GM12873 (cell line): ENCODE results near the gene TTC5.

Source experiments
- TF ChIP-seq, protein P1 (sequence below): IDR thresholded peaks from 2 replicates; pipeline ENCODE4 v1.5.1; 2012; ENCODE audit warnings: low read depth, mild to moderate bottlenecking, moderate library complexity, low read length, control low read depth; ENCODE audit not compliant: insufficient read depth; ENCODE audit errors: missing control alignments

The TTC5 gene, protein sequence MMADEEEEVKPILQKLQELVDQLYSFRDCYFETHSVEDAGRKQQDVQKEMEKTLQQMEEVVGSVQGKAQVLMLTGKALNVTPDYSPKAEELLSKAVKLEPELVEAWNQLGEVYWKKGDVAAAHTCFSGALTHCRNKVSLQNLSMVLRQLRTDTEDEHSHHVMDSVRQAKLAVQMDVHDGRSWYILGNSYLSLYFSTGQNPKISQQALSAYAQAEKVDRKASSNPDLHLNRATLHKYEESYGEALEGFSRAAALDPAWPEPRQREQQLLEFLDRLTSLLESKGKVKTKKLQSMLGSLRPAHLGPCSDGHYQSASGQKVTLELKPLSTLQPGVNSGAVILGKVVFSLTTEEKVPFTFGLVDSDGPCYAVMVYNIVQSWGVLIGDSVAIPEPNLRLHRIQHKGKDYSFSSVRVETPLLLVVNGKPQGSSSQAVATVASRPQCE

DNA sequence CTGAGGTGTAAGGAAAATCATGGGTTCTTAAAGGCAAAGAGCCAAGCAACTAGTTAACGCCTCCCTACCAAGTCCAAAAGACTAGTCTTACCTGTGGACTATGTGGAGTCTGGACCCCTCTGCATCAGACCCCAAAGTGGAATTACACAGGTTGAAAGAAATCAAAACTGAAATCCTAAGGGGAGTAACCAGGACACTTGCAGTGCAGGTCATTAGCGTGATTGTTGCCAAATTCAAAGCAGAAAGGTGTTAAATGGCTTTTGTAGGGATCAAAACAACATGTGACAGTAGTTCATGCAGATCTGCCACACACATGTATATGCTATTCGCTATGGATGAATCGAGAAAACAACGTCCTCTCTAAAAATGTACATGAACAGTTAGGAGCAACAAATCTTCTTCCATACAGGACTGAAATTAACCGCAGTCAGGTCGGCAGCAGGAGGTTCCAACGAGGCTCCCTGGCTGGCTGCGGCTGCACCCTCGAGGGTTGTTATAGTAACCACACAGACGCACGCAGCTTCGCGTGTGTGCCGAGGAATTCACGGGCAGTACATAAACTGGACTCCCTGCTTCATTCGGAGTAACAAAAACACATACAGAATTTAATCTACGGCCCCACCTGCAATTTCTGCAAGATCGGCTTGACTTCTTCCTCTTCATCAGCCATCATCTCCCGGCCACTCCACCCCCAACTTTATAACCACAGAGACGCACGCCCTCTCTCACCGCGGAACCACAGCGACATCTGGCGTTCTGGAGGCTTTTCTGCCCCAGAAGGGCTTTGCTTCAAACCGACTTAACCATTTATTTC is at the start of gene TTC5:
TSS of gene TTC5 (minus strand) at position 687 of the 814 bp plus-strand sequence. CDS start at position 673, 14 bp downstream.
- TF ChIP-seq, protein P1, sequence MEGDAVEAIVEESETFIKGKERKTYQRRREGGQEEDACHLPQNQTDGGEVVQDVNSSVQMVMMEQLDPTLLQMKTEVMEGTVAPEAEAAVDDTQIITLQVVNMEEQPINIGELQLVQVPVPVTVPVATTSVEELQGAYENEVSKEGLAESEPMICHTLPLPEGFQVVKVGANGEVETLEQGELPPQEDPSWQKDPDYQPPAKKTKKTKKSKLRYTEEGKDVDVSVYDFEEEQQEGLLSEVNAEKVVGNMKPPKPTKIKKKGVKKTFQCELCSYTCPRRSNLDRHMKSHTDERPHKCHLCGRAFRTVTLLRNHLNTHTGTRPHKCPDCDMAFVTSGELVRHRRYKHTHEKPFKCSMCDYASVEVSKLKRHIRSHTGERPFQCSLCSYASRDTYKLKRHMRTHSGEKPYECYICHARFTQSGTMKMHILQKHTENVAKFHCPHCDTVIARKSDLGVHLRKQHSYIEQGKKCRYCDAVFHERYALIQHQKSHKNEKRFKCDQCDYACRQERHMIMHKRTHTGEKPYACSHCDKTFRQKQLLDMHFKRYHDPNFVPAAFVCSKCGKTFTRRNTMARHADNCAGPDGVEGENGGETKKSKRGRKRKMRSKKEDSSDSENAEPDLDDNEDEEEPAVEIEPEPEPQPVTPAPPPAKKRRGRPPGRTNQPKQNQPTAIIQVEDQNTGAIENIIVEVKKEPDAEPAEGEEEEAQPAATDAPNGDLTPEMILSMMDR = peak; percentile 92

- TF ChIP-seq, protein P1 = peak; percentile 14
Observed at GRCh38 chr14:20350860-20351259, 45.1 kb upstream of the TTC5 start.

GRCh38 chr14:20350282-20350681 is 44.5 kb upstream of the TTC5 start:
- TF ChIP-seq, protein P1 = no peak

- TF ChIP-seq, protein P1 = no peak
Observed at GRCh38 chr14:20347747-20348146, 42.0 kb upstream of the TTC5 start.

DNA sequence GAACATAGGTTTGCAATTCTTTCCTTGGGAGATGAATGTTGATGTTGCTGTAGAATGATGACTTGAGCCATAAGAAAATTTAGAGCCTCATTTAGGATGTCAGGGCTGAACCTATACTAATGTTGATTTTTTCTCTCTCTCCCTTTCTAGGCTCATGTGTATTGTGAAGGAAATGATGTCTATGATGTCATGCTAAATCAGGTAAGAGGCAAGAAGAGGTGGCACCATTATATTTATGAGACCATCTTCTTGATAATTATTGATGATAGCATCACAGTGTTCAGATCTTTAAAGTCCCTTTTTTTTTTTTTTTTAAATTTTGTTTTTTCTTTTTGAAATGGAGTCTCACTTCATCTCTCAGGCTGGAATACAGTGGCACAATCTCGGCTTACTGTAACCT is 41.0 kb upstream of the TTC5 start:
- TF ChIP-seq, protein P1 = no peak

DNA sequence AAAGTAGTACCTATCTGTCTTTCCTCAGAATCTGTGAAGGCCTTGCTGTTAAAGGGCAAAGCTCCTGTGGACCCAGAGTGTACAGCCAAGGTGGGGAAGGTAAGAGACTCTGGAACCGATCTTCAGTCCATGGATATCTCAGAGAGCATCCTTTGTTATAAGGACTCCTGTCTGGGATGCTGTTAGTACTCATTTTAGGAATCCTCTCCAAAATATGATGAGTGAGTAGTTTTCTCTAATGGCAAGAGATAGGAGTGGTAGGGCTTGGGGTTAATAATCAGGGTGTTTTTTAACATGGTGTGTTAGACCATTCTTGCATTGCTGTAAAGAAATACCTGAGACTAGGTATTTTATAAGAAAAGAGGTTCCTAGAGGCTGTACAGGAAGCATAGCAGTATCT is 39.6 kb upstream of the TTC5 start:
- TF ChIP-seq, protein P1 = no peak

GRCh38 chr14:20343862-20344220 is 38.1 kb upstream of the TTC5 start:
- TF ChIP-seq, protein P1 = no peak
